Activated CD4-positive, CD25-positive, alpha-beta regulatory T cell treated with anti-CD3 and anti-CD28 coated beads, Interleukin-2, amount 50 U/mL, for 16 hours (primary cell): ENCODE measurements around the gene ELL.

Source experiments
- DNase-seq: peaks from one replicate; pipeline ENCODE4 v3.0.0-alpha.2; 2020; ENCODE audit warnings: low read depth, low spot score

The ELL gene

GRCh38 chr19:18446811-18447359, 75.0 kb downstream of the ELL start:
- DNase-seq = no peak

DNA sequence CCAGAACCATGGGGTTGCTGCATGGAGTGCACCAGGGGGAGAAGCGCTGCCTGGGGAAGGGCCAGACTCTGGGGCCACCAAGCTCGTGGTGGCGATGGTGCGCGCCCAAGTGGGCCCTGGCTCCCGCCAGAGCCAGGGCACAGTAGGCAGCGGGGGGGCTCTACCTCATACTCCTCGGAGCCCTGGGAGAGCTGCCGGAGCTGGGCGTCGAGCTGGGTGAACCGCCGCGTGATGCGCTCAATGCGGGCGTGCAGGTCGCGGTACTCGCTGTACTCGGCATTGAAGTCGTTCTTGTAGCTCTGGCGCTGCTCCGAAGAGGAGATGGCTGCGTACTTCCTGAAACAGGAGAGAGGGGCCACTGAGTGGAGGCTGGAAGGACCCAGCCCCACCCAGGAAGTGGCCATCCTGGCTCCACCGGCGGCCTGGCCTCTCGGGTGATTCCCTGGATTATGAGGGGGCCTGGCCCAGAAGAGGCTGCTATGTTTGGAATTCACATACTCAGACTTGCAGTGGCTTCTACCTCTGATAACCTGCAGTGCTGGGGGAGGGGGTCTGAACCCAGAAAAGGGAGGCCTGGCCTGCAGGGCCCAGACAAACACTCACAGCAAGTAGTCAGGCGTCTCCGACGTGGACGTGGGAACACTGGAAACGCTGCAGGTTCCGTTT, 75.6 kb downstream of the ELL start:
- DNase-seq = no peak

GRCh38 chr19:18445262-18445948, 76.5 kb downstream of the ELL start:
- no peak for DNase-seq

DNA sequence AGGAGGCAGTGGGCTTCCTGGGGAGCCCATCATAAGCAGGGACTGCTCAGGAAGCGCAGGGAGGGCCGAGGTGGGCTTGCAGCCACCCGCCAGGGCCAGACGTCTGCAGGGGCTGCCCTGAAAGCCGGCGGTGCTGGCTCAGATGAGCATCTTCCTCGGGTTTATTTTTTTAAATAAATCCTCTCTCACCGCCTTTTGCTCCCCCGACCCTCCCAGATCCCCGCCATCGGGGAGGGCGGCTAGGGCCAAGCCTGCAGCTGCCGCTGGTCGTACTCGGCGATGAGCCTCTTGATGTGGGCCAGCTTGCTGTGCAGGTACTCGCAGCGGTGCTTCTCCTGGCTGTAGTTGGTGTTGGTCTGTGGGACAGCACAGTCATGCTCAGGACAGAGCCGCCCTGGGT, 77.4 kb downstream of the ELL start:
- no peak for DNase-seq

DNA sequence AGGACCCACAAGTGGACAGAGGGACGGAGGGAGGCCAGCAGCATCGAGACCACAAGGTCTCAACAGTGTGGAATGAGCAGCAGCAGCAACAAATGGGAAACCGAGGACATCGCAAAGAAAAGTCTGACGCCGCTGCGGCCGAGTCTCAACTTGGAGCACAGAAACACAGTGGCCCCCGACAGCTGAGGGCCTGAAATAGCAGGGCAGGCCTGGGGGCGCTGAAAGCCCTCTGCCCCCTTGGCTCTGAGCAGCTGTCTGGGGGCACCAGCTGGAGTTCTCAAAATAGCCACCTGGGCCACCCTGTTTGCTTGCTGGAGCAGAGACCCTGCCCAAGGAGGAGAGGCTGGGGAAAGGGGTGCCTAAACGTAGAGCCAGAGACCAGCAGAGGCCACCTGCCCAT, 78.0 kb downstream of the ELL start:
- DNase-seq = no peak

DNA sequence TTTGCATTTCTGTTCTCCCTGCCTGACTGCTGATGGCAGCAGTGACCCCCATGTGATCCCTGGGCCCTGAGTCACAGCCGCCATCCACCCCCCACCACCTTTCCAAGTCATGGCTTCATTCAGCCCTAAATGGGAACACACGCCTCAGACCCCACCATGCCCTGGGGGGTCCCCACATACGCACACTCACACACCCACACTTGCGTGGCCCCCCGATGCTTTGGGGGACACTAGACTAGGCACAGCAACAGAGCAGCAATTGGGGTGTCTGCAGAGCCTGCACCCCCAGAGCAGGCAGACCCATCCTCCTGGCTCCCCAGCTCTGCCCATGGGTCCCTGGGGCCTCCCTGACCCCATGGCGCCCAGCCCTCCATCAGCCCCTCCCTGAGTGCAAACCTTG, 78.5 kb downstream of the ELL start:
- DNase-seq = no peak

DNA sequence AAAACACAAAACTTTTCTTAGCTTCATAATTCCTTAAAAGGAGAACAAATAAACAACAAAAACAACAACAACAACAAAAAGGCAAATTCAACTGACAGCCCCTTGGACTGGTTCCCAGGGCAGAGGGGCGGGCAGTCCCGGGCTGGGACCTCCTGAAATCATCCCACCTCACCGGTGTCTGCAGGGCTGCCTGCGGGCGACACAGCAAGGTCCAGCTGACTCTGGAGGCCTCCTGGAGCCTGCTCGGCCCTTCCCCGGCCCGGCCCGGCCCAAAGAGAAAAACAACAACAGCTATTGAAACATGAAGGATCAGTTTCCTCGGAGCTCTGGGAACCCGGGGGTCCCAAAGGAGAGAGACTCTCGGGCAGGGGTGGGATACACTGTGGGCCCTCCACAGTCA, 78.9 kb downstream of the ELL start:
- no peak for DNase-seq

- DNase-seq = no peak
Measured at GRCh38 chr19:18441804-18442788, 79.8 kb downstream of the ELL start.

DNA sequence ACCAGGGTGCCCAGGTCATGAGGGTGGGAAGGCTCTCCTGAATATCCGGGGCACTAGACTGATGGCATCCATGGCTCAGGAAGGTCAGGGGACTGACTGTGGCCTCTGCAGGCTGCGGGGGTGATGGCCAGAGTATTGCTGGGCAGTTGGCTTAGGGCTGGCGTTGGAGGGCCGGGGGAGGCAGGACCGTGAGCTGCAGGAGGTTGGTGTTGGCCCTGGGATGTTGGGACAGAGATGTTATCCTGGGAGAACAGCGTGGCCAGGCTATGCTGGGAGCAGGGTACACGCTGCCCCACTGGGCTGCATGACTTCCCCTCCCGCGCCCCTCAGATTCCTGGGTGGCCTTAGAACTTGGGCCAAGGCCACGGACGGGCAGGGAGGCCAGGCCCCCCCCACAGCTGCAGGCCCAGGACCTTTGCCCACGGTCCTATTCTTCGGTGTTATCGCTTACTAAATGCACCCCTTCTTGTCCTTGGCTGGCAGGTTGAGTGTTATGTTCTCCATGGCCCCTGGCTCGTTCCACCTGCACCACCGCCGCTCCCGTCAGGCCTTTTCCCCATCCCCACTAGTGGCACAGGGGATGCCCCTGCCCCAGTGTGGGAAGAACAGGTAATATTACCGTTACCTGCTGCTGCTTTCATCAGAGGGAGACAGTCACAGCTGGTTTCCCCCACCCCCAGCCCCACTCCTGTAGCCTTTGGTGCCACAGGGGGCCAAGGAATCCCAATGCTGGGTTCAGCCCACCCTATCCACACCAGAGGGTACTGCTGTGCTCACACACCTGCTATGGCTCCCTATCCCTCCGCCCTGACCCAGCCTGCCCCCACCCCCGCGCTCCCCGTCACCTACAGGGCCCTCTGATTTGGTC, 80.7 kb downstream of the ELL start:
- DNase-seq = no peak

- no peak for DNase-seq
Measured at GRCh38 chr19:18440415-18440877, 81.4 kb downstream of the ELL start.

- DNase-seq = no peak
Measured at GRCh38 chr19:18439910-18440237, 82.0 kb downstream of the ELL start.

- DNase-seq = no peak
Measured at GRCh38 chr19:18439025-18439909, 82.6 kb downstream of the ELL start.

GRCh38 chr19:18438331-18439024, 83.4 kb downstream of the ELL start:
- no peak for DNase-seq

DNA sequence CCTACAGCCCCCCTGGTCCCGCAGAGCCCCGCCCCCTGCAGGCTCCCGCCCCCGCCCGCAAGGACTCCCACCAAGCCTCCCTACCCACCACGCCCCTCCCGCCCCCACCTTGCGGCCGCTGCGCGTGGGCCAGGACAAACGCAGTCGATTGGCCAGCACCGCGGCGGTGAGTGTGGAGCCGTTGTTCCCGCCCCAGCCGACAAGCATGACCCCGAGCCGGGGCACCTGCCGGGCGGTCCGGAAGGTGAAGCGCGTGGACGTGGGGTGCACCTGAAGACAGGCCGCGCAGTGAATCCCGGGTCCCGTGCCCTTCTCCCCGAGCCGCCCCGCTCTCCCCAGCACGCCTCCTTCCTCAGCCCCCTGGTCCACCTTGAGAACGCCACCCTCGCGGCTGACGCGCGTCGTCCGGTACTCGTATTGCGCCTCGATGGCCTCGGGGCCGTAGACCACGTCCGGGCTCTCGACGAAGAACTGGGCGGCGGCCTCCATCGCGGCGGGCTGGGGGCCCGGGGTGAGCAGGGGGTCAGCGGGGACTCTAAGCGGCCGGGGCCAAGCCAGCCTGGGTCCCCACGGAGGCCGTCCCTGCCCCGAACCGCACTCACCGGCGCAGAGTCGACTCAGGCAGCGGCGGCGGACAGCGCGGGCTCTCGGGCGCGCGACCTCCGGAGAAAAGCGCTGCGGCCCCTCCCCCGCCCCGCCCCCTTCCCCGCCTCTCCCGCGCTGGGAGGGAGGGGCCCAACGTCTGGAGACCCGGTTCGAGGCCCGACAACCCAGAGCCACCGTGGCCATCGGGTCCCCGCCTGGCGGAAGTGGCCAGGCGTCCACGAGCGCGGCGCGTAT, 84.2 kb downstream of the ELL start, which contains the start of gene ISYNA1:
TSS of gene ISYNA1 (minus strand) at position 643 of the 840 bp plus-strand sequence. CDS start at position 489, 154 bp downstream.
- no peak for DNase-seq

GRCh38 chr19:18436671-18437490, 85.0 kb downstream of the ELL start:
- DNase-seq = no peak

GRCh38 chr19:18435842-18436670, 85.8 kb downstream of the ELL start:
- DNase-seq = no peak
